GM18870 (cell line): ENCODE measurements around the gene APC.
"Not testable (repeated sequence)": the region's sequence is repeated elsewhere in the genome, so short reads cannot be mapped to it uniquely, and the experiment has no call there.

Experiments used
- ATAC-seq: cut with Tn5 transposase; IDR thresholded peaks from one replicate; pipeline ENCODE4 v1.9.1; 2021; ENCODE audit warnings: moderate library complexity; ENCODE audit not compliant: unreplicated experiment

The APC gene

DNA sequence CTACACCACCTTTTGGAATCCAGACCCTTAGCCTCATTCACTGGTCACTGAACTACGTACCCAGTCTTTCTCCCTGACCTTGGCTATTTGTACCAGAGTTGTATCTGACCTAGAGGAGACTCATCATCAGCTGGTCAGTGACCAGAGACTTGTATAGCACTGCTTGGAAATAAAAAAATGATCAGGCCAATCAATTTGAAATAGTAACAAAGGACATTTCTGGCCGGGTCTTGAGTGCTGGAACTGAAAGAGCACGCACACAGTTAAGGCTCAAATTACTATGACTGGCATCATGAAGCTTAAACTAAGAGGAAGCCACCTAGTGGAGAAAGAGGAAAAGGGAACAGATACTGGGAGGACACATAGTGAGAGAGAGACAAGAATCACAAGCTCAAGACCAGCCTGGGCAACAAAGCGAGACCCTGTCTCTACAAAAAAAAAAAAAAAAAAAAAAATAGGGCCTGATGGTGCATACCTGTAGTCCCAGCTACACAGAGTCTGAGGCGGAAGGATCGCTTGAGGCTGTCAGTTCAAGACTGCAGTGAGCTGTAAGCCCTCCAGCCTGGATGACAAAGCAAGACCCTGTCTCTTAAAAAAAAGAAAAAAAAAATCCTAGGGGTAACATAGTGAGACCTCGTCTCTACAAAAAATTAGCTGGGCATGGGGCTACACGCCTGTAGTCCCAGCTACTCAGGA is 110.6 kb downstream of the APC start:
- ATAC-seq, result peak; percentile 95

DNA sequence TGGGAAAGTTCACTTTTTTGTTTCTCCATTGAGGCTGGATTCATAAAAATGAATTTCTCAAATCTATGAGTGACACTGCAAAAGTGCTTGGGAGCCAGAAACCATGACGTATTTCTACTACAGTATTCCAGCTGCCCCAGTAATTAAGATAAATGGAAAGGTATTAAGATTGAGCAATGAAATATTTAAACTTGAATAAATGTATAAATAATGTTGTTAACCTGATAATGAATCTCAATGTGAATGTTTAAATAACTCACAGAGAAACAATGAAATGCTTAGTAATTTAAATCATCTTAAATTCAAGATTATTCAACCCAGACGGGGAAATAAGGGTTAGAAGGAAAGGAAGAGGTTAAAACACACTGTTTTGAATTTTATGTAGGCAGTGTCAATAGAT is 112.2 kb downstream of the APC start:
- ATAC-seq, result no peak

DNA sequence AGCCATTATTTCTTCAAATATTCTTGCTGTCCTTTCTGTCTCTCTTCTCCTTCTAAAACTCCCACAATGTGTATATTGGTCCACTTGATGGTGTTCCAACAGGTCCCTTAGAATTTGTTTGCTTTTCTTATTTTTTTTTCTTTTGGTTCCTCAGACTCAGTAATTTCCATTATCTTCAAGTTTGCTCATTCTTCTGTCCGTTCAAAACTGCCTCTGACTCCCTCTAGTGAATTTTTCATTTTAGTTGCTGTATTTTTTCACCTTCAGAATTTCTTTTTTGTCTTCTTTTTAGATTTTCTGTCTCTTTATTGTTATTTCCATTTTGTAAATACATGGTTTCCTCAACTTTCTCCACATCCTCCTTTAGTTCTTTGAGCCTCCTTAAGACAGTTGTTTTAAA is 117.0 kb downstream of the APC start:
- no peak for ATAC-seq

DNA sequence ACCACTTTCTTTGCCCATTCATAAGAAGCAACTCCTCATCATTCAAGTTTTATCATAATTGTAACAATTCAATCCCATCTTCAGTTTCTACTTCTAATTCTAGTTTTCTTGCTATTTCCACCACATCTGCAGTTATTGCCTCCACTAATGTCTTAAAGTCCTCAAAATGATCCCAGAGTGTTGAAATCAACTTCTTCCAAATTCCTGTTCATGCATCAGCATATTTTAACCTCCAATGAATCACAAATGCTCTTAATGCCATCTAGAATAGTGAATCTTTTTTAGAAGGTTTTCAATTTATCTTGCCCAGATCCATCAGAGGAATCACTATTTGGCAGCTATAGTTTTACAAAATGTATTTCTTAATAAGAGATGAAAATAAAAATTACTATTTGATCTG is 120.2 kb downstream of the APC start:
- ATAC-seq, result no peak

DNA sequence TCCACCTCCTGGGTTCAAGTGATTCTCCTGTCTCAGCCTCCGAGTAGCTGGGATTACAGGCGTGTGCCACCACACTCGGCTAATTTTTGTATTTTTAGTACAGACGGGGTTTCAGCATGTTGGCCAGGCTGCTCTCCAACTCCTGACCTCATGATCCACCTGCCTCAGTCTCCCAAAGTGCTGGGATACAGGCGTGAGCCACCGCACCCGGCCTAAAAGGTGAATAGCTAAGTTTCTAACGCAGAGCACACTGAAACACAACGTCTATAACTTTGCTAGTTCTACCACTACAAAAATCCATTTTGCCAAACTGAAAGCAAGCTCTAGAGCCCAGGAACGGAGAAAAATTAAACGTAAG is 122.9 kb downstream of the APC start:
- not testable (repeated sequence) for ATAC-seq

DNA sequence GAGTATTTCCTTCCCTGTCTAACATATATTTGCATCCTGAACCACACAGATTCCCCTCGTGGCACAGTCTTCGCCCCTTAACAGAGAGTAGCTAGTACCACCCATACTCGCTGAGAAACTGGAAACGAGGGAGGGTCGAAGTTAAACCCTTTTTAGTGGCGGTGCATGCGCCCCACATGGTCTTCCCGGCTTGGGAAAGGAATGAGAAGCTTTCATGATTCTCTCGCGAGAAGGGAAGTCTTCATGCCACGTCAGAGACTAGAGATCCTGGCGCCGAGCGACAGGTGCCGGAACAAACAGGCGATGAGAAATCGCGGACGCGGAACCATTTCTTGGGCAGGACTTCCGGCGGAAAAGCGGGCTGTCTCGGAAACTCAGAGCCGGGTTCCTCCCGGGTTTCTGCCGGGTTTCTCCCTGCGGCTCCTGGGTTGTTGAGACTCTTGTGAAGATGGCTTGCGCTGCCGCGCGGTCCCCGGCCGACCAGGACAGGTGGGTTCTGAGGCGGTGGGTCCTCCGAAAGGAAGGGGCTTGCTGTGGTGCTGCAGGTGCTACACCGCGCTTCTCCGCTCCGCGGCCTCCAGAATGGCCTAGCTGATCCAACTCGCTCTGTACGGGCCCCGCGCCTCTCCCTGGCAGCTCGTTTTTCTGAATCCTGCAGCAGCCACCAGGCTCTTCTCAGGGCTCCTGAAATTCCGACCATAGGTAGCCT is 123.4 kb downstream of the APC start, which contains the start of gene SRP19:
Gene SRP19 (plus strand): TSS at position 359 of the 709 bp plus-strand sequence. CDS start 90 bp downstream, at position 449.
- ATAC-seq, result peak; percentile 95

DNA sequence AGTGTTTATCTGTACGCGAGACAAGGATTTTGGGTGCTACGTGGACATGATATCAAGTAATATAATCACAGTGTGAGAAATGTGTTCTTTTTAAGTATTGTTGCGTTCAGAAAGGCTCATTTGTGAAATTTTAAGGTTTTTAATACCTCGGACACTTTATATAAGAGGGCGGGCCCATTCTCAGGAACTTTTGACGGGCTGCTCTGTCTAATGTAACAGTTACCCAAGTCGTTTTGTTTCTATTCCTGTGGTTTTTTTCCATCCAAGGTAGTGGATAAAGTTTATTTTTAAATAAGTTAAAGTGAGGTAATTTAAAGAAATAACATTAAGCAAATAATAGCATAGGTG is 123.9 kb downstream of the APC start:
- ATAC-seq, result no peak

DNA sequence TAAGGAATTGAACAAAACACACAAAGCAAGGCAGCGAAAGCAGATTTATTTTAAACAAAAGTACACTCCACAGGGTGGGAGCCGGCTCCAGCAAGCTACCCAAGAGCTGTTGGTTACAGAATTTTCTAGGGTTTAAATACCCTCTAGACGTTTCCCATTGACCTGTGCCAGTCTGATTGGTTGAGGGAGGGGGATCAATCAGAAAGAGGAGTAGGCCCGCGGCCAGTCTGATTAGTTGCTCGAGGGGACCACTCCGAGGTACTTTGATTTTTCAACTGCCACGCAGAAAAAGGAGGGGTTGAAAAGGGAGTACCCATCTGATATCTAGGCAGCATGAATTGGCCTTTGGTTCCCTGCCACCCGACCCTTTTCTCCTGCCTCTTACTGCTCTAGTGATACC is 124.4 kb downstream of the APC start:
- no peak for ATAC-seq

DNA sequence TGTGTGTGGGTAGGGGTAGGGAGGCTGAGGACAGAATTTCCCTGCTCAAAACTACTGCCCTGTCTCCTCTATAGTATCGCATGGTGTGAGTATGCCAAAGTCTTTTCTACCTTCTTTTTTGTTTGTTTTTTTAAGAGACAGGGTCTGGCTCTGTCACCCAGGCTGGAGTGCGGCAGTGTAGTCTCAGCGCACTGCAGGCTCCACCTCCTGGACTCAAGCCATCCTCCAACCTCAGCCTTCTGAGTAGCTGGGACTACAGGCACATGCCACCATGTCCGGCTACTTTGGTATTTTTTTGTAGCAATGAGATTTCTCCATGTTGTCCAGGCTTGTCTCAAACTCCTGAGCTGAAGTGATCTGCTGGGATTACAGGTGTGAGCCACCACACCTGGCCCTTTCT is 125.9 kb downstream of the APC start:
- no peak for ATAC-seq

DNA sequence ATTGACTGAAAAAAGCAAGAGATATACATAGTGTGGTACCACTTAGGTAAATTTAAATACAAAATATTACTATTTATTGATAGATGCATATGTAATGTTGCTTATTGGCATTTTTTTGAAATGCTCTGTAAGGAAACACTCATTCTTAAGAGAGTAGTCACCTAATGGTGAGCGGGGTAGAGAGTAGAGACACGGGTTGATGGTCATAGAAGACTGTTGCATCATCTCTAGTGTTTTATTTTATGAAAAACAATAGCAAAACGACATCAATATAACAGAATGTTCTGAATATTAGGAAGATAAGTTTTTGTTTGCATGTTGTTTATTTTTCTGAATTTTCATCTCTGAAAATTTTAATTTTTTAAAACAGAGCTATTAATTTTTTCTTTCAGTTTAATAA is 127.4 kb downstream of the APC start:
- no peak for ATAC-seq

DNA sequence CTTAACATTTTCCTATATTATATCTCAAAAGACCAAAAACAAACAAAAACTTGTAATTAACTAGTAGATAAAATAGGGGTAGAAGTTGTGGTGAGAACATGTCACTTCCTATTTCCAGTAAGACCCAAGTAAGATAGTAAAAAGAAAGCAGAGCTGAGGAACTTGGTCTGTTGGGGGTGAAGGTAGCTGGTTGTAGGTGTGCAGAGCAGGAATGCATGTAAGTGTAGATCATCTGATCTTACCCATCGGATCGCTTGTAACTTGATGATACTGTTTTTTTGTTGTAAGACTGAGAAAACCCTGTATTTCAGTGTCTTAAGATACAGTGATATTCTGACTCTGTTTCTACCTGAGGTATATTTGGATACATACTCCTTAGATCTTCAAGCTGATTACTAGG is 129.1 kb downstream of the APC start:
- no peak for ATAC-seq

DNA sequence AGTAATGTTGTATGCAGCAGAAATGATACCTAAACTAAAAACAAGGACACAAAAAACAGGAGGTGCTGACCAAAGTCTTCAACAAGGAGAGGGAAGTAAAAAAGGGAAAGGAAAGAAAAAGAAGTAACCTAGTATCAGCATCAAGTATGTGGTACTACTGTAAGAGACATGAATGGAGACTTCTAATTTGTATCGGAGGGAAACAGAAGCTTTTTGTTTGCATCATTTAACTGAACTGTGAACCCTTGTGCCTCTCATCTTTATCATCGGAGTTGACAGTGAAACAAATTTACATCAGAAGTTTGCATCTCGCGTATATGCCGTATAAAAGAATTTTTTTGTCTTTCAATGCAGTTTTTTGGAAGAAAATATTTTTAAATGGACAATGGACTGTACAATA is 129.7 kb downstream of the APC start:
- no peak for ATAC-seq

DNA sequence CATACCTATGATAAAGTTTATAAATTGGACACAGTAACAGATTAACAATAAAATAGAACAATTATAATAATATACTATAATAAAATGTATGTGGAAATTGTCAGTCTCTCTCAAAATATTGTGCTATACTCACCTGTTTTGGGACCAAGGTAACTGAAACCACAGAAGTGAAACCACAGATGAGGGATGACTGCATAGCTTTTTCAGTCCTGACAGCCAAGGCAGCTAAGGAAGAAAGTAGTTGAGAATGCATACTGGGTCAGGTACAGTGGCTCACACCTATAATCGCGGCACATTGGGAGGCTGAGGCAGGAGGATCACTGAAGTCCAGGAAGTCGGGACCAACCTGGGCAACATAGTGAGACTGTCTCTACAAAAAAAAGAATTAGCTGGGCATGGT is 132.3 kb downstream of the APC start:
- peak; percentile 61 for ATAC-seq

DNA sequence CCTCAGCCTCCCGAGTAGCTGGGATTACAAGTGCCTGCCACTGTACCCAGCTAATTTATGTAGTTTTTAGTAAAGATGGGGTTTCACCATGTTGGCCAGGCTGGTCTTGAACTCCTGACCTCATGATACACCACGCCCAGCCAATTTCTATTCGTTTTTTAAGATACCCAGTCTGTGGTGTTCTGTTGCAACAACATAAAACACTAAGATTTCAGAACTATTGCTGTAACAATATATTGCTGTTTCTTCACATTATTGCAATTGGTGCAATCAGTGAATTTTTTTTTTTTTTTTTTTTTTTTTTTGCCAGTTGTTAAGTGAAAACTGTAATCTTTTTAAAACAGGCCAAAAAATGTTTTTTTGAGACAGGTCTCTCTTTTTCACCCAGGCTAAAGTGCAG is 133.3 kb downstream of the APC start:
- ATAC-seq, result no peak

DNA sequence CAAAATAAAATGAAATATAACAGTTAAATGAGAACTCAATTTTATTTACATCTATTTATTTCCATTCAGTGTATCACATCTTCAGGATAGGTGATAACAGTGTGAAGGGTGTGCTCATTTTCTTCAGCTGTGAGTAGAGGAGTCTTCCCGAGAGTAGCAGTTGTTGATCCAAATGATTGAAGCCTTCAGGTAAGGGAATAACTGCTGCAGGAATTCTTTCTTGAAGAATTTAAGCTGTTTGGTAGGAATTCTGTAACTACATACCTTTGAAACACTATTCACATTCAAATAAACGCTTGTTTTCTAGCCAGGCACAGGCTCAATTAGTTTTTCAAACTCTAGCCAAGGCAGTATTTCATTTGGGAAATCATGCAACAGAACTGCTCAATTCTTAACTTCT is 138.7 kb downstream of the APC start:
- no peak for ATAC-seq

DNA sequence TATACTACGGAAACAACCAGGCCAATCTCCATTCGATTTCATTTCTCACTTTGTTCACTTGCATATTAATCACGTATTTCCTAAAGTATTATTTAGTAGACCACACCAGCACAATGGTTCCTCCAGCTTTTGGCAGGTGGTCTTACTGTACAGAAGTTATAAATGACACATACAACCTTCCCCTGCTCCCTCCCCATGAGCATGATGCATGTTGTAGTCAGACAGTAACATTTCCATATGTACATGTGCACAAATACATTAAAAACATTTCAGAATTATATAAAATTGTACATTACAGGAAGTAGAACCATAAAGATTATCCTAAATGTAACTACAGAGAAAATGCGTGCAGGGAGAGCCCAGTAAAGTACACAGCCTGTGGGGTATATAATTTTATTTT is 140.4 kb downstream of the APC start:
- ATAC-seq, result no peak

DNA sequence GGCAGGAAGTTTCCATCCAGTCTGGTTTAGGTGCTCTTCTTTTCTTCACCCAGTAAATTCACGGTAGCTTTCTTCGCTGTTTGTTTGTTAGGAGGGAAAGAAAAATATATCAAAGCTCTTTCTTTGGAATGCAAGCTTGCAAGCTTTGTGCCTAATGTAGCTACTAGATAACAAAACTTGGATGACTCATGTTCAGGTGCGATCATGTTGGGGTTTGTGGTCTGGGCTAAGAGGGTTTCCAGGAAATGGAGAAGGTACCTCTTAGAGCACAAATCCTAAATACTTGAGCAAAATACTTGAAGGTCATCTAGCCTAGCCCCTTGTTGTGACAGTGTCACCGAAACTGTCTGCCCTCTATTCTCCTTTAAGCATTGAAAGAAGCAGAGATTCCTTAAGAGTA is 141.1 kb downstream of the APC start:
- peak; percentile 61 for ATAC-seq

DNA sequence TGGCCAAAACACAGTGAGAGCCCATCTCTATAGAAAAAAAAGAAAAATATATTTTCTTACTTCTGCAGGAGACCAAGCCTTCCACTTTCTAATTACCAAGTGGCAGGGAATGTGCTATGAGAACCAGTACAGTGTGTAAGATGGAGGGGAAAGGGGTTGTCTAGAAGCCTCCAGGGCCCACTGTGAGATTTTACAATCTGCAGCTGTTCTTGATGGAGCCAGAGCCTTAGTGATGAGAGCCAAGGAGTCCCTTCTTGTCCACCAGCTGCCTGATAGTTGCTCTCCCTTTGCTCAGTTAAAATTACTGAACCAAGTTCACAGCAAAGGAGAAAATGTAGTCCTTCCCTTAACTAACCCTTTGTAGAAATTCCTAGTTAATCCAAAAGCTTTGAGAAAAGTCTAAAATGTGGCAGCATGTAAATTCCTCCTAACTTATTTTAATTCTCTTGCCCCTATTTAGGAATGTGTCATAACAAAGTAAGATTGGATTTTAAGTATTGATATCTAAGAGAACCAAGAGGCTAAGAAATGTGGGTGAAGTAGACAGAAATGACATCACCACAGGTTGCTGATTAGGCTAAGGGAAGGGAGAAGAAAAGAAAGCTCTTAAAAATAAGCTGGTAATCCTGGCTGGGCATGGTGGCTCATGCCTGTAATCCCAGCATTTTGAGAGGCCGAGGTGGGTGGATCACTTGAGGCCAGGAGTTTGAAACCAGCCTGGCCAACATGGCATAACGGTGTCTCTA is 142.7 kb downstream of the APC start:
- ATAC-seq, result no peak

DNA sequence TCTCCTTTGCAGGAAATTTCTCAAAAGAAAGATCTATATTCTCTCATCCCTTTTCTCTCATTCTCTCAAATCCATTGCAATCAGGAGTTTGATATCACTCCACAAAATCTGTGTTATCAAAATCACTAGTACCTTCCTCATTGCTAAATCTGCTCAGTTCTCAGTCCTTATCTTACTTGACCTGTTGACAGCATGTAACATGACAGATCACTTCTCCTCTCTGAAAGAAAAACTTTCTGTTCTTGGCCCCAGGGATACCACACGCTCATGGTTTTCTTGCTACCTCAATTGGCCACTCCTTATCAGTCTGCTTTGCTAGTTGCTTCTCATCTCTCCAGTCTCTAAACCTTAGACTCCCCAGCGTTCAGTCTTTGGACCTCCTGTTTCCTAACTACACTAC is 145.5 kb downstream of the APC start:
- ATAC-seq, result no peak

DNA sequence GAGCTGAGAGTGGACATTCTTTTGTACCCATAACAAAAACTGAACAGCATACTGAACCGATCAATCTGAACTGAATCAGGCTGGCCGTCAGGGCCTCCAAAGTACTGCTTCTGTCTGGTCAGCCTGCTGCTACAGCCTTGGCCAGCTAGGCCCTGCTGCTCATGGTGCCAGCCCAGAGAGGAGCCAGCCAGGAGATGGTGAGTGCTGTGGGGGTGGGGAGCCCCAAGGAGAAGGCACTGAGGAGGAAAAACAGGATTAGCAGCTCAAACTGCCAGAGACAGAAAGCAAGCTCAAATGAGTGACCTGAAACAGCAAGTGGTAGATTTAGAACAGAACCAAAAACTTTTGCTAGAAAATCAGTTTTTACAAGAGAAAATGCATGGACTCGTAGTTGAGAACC is 147.3 kb downstream of the APC start:
- no peak for ATAC-seq

DNA sequence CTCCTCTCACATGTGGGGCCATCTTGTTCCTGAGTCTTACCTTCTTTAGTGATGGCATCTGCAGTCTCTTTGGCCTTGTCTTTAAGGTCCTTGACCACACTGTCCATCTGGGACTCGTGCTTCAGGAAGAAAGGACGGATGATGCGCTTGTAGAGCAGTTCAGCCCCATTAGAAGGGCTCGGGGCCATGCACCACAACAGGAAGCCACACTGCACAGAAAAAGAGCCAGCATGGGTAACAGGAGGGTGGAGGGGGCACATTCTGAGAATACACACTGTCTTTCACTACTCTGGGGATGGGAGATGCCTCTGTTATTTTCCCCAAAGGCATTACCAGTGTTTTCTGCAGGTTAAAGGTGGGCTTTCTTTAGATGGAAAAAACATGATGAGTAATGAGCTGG is 149.3 kb downstream of the APC start:
- no peak for ATAC-seq

DNA sequence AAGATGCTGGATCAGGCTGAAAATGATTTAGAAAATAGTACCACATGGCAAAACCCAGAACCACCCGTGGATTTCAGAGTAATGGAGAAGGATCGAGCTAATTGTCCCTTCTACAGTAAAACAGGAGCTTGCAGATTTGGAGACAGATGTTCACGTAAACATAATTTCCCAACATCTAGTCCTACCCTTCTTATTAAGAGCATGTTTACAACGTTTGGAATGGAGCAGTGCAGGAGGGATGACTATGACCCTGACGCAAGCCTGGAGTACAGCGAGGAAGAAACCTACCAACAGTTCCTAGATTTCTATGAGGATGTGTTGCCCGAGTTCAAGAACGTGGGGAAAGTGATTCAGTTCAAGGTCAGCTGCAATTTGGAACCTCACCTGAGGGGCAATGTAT is 154.4 kb downstream of the APC start:
- not testable (repeated sequence) for ATAC-seq
